Measurements from ENCODE around the gene GPR119.
"Not testable (repeated sequence)": the region's sequence is repeated elsewhere in the genome, so short reads cannot be mapped to it uniquely, and the experiment has no call there.

Gene GPR119

GRCh38 chrX:130339408-130340222 lies 45.9 kb downstream of the GPR119 start, which contains the start of gene SLC25A14:
SLC25A14 (plus strand) TSS chrX:130339919; CDS start chrX:130340279, 360 bp downstream.
- peak; percentile 69 for DNase-seq

- DNase-seq, result not testable (repeated sequence)
These were observed 46.6 kb downstream of the GPR119 start for GRCh38 chrX:130338869-130339268.

DNA sequence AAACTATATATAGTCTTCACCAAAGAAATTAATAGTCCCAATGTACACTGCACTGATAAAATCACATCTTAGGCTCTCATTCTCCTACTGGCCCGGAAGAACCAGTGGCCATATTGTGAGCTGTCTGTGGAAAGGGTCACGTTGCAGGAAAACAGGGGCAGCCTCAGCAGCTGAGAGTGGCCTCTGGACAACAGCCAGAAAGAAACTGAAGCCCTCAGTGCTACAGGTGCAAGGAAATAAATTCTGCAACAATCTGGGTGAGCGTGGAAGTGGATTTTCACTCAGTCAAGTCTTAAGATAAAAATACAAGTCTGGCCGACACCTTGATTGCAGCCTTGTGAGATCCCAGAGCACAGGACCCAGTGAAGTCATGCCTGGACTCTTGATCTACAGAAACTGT lies 48.9 kb downstream of the GPR119 start:
- no peak for DNase-seq

Measured in fibroblast of skin of abdomen (primary cell).